Neural cell (in vitro differentiated cells): Measurements from ENCODE around the gene PROM2. TPM values are rescaled to one million over a fixed set of nuclear protein-coding genes. Genes with fewer than 3 reads are reported as not detected.

Experiments
- H2AFZ ChIP-seq: fragments of 200-600, 300-800 bp; sonication (generic), shearing (Covaris generic); 2 replicates; pipeline ENCODE4 v1.6.0; 2014; ENCODE audit warnings: low read depth, mild to moderate bottlenecking, antibody characterized with exemption, low read length, moderate library complexity
- H3F3A ChIP-seq: fragments of 200-600 bp; shearing (Covaris generic); 2 replicates; pipeline ENCODE4 v1.6.1; 2016; ENCODE audit warnings: mild to moderate bottlenecking, moderate library complexity, mixed read lengths, antibody characterized with exemption, low read length; ENCODE audit not compliant: insufficient read depth, poor library complexity, severe bottlenecking
- H3K27ac ChIP-seq: fragments of 200-600, 300-800 bp; sonication (generic), shearing (Covaris generic); 2 replicates; pipeline ENCODE4 v1.5.1; 2014; ENCODE audit warnings: mild to moderate bottlenecking, low read length, moderate library complexity
- H3K27me3 ChIP-seq: fragments of 300-800, 200-600 bp; sonication (generic), shearing (Covaris generic); 2 replicates; pipeline ENCODE4 v1.6.0; 2014; ENCODE audit warnings: mild to moderate bottlenecking, low read depth, low read length, moderate library complexity; ENCODE audit not compliant: insufficient read depth
- H3K36me3 ChIP-seq: fragments of 300-800, 200-600 bp; sonication (generic), shearing (Covaris generic); 2 replicates; pipeline ENCODE4 v1.5.1; 2014; ENCODE audit warnings: mild to moderate bottlenecking, antibody characterized with exemption, low read length, moderate library complexity; ENCODE audit not compliant: insufficient read depth
- H3K4me2 ChIP-seq: fragments of 300-800, 200-600 bp; sonication (generic), shearing (Covaris generic); 2 replicates; pipeline ENCODE4 v1.6.0; 2014; ENCODE audit warnings: mild to moderate bottlenecking, low read length
- H3K4me3 ChIP-seq: fragments of 300-800, 200-600 bp; sonication (generic), shearing (Covaris generic); 2 replicates; pipeline ENCODE4 v1.5.1; 2014; ENCODE audit warnings: mild to moderate bottlenecking, low read length, moderate library complexity
- H3K79me2 ChIP-seq: fragments of 200-600 bp; shearing (Covaris generic); replicated peaks from 2 replicates; pipeline ENCODE4 v1.6.0; 2014; ENCODE audit warnings: mild to moderate bottlenecking, low read length, moderate library complexity; ENCODE audit not compliant: insufficient read depth
- H3K9ac ChIP-seq: fragments of 300-800, 200-600 bp; sonication (generic), shearing (Covaris generic); 2 replicates; pipeline ENCODE4 v1.6.1; 2016; ENCODE audit warnings: mild to moderate bottlenecking, low read length, mixed read lengths
- H3K9me2 ChIP-seq: fragments of 200-600 bp; shearing (Covaris generic); 2 replicates; pipeline ENCODE4 v1.6.1; 2016; ENCODE audit warnings: mild to moderate bottlenecking, low read length, mixed read lengths; ENCODE audit not compliant: insufficient read depth
- H3K9me3 ChIP-seq: fragments of 200-600, 300-800 bp; sonication (generic), shearing (Covaris generic); 2 replicates; pipeline ENCODE4 v1.6.1; 2016; ENCODE audit warnings: mild to moderate bottlenecking, mixed run types, low read length, moderate library complexity, mixed read lengths
- H4K20me1 ChIP-seq: fragments of 200-600 bp; shearing (Covaris generic); 2 replicates; pipeline ENCODE4 v1.6.1; 2016; ENCODE audit warnings: mild to moderate bottlenecking, mixed run types; ENCODE audit not compliant: insufficient read depth
- CTCF ChIP-seq: fragments of 450-650 bp; IDR thresholded peaks from 2 replicates; pipeline ENCODE4 v1.5.1; 2014; ENCODE audit warnings: antibody characterized with exemption, mild to moderate bottlenecking, moderate library complexity; ENCODE audit not compliant: poor library complexity, severe bottlenecking
- EP300 ChIP-seq: fragments of 450-650 bp; conservative IDR thresholded peaks from 2 replicates; pipeline ENCODE4 v1.6.1; 2014; ENCODE audit warnings: antibody characterized with exemption, mild to moderate bottlenecking, moderate library complexity; ENCODE audit not compliant: poor library complexity, severe bottlenecking
- EZH2 ChIP-seq: fragments of 200-600, 300-800 bp; shearing (Covaris generic), sonication (generic); IDR thresholded peaks from 2 replicates; pipeline ENCODE4 v1.6.1; 2014; ENCODE audit warnings: antibody characterized with exemption, low read length, borderline replicate concordance, mild to moderate bottlenecking; ENCODE audit not compliant: insufficient read depth, poor library complexity, severe bottlenecking
- MXI1 ChIP-seq: fragments of 450-650 bp; conservative IDR thresholded peaks from 2 replicates; pipeline ENCODE4 v1.6.1; 2014; ENCODE audit warnings: antibody characterized with exemption, mild to moderate bottlenecking; ENCODE audit not compliant: poor library complexity, severe bottlenecking
- POLR2AphosphoS5 ChIP-seq: IDR thresholded peaks from 2 replicates; pipeline ENCODE4 v1.6.1; 2012
- RAD21 ChIP-seq: fragments of 450-650 bp; conservative IDR thresholded peaks from 2 replicates; pipeline ENCODE4 v1.6.1; 2014; ENCODE audit warnings: antibody characterized with exemption, mild to moderate bottlenecking, moderate library complexity
- REST ChIP-seq: IDR thresholded peaks from 2 replicates; pipeline ENCODE4 v1.6.1; 2012; ENCODE audit warnings: borderline replicate concordance
- SMC3 ChIP-seq: fragments of 450-650 bp; conservative IDR thresholded peaks from 2 replicates; pipeline ENCODE4 v1.6.1; 2014; ENCODE audit warnings: antibody characterized with exemption, mild to moderate bottlenecking, moderate library complexity; ENCODE audit not compliant: poor library complexity
- TAF1 ChIP-seq: IDR thresholded peaks from 2 replicates; pipeline ENCODE4 v1.6.1; 2012; ENCODE audit warnings: low read depth
- polyA plus RNA-seq: library from polyadenylated mRNA; depleted of rRNA; stranded (reverse); fragments of >200 nt; gene quantifications from 2 replicates; pipeline ENCODE4 v1.2.3, GENCODE V29; 2014

PROM2 gene
- polyA plus RNA-seq, 1 donor from 2014 or later = 2.2 TPM

GRCh38 chr2:95281786-95282185, 7.5 kb downstream of the PROM2 start:
- H2AFZ ChIP-seq = no peak overlapping the region
- H3K9me3 ChIP-seq = peaks cover 5% of the 10 kb centered on the region
- H3K79me2 ChIP-seq = no peaks in the 10 kb centered on the region
- no peaks in the 10 kb centered on the region for H3F3A ChIP-seq
- H3K27ac ChIP-seq = no peak overlapping the region
- no peak overlapping the region for H3K4me2 ChIP-seq
- no peak overlapping the region for H3K9ac ChIP-seq
- H3K36me3 ChIP-seq = no peaks in the 10 kb centered on the region
- no peaks in the 10 kb centered on the region for H3K27me3 ChIP-seq
- H3K4me3 ChIP-seq = no peak overlapping the region
- TF ChIP-seq EZH2 (no peak), MXI1 (no peak), CTCF (no peak), EP300 (no peak), REST (no peak), RAD21 (no peak), SMC3 (no peak), POLR2AphosphoS5 (no peak), TAF1 (no peak)
- H4K20me1 ChIP-seq = no peaks in the 10 kb centered on the region
- no peaks in the 10 kb centered on the region for H3K9me2 ChIP-seq

- TF ChIP-seq RAD21 (no peak), MXI1 (no peak), POLR2AphosphoS5 (no peak), TAF1 (no peak), EZH2 (no peak), REST (no peak), EP300 (no peak), SMC3 (no peak), CTCF (no peak)
- Histone ChIP-seq H3K27ac (no peak overlapping the region), H3K4me2 (no peak overlapping the region), H3K79me2 (no peaks in the 10 kb centered on the region), H3F3A (no peaks in the 10 kb centered on the region), H3K4me3 (no peak overlapping the region), H3K9me2 (no peaks in the 10 kb centered on the region), H3K27me3 (no peaks in the 10 kb centered on the region), H3K36me3 (no peaks in the 10 kb centered on the region), H3K9ac (no peak overlapping the region), H4K20me1 (no peaks in the 10 kb centered on the region), H2AFZ (no peak overlapping the region), H3K9me3 (peaks cover 5% of the 10 kb centered on the region)
Measured at GRCh38 chr2:95282458-95282857, 8.2 kb downstream of the PROM2 start.
